Neural crest cell (in vitro differentiated cells): ENCODE measurements around the gene RFTN1. TPM values are rescaled to one million over a fixed set of nuclear protein-coding genes. Genes with fewer than 3 reads are reported as not detected.

Experiments
- DNase-seq: peaks from one replicate; pipeline ENCODE4 v3.0.0; 2021; ENCODE audit warnings: low read depth, mixed read lengths, low spot score
- H3K27ac Mint-ChIP-seq: one replicate; pipeline ENCODE4 v1.8.0; 2021; ENCODE audit warnings: mild to moderate bottlenecking, mixed read lengths; ENCODE audit not compliant: unreplicated experiment
- H3K27me3 Mint-ChIP-seq: 2 replicates; pipeline ENCODE4 v1.8.0; 2021; ENCODE audit warnings: low read depth, mild to moderate bottlenecking, mixed read lengths
- H3K36me3 Mint-ChIP-seq: 2 replicates; pipeline ENCODE4 v1.8.0; 2021; ENCODE audit warnings: low read depth, mild to moderate bottlenecking, mixed read lengths
- H3K4me1 Mint-ChIP-seq: 2 replicates; pipeline ENCODE4 v1.8.0; 2021; ENCODE audit warnings: mixed read lengths
- H3K4me3 Mint-ChIP-seq: one replicate; pipeline ENCODE4 v1.8.0; 2021; ENCODE audit warnings: mild to moderate bottlenecking, mixed read lengths
- H3K9me3 Mint-ChIP-seq: 2 replicates; pipeline ENCODE4 v1.8.0; 2021; ENCODE audit warnings: mixed read lengths
- CTCF ChIP-seq: fragments of 200-600 bp; sonication (generic); conservative IDR thresholded peaks from 2 replicates; pipeline ENCODE4 v1.5.0; 2021; ENCODE audit warnings: antibody characterized with exemption, mild to moderate bottlenecking
- total RNA-seq: library from RNA; stranded (reverse); gene quantifications from 2 replicates; pipeline ENCODE4 v1.2.1, GENCODE V29; 2021

RFTN1 gene
- total RNA-seq, 1 donor from 2014 or later: 2.0 TPM

GRCh38 chr3:16508243-16508578, 5.3 kb downstream of the RFTN1 start:
- Mint-ChIP-seq H3K4me3 (no peak overlapping the region), H3K4me1 (peaks cover 15% of the 10 kb centered on the region), H3K36me3 (no peaks in the 10 kb centered on the region), H3K27ac (no peak overlapping the region), H3K9me3 (no peaks in the 10 kb centered on the region), H3K27me3 (peaks cover 32% of the 10 kb centered on the region)
- no peak for TF ChIP-seq CTCF
- no peak for DNase-seq

GRCh38 chr3:16507578-16508242, 5.8 kb downstream of the RFTN1 start:
- Mint-ChIP-seq H3K9me3 (no peaks in the 10 kb centered on the region), H3K4me1 (peaks cover 11% of the 10 kb centered on the region), H3K4me3 (no peak overlapping the region), H3K36me3 (no peaks in the 10 kb centered on the region), H3K27me3 (peaks cover 27% of the 10 kb centered on the region), H3K27ac (no peak overlapping the region)
- no peak for DNase-seq
- TF ChIP-seq CTCF: no peak

- Mint-ChIP-seq H3K9me3 (no peaks in the 10 kb centered on the region), H3K4me3 (no peak overlapping the region), H3K36me3 (no peaks in the 10 kb centered on the region), H3K4me1 (peaks cover 8% of the 10 kb centered on the region), H3K27me3 (peaks cover 20% of the 10 kb centered on the region), H3K27ac (no peak overlapping the region)
- TF ChIP-seq CTCF: no peak
- no peak for DNase-seq
These were observed 6.5 kb downstream of the RFTN1 start for GRCh38 chr3:16506884-16507577.

GRCh38 chr3:16506451-16506850, 7.0 kb downstream of the RFTN1 start:
- peaks cover 14% of the 10 kb centered on the region for H3K27me3 Mint-ChIP-seq
- no peaks in the 10 kb centered on the region for H3K36me3 Mint-ChIP-seq
- no peak for TF ChIP-seq CTCF
- H3K4me3 Mint-ChIP-seq: no peak overlapping the region
- no peaks in the 10 kb centered on the region for H3K9me3 Mint-ChIP-seq
- H3K4me1 Mint-ChIP-seq: peaks cover 7% of the 10 kb centered on the region
- no peak for DNase-seq
- no peak overlapping the region for H3K27ac Mint-ChIP-seq

GRCh38 chr3:16504692-16505091, 8.8 kb downstream of the RFTN1 start:
- Mint-ChIP-seq H3K27me3 (peaks cover under 1% of the 10 kb centered on the region), H3K4me3 (no peak overlapping the region), H3K9me3 (no peaks in the 10 kb centered on the region), H3K27ac (no peak overlapping the region), H3K36me3 (no peaks in the 10 kb centered on the region), H3K4me1 (peaks cover 7% of the 10 kb centered on the region)
- DNase-seq: no peak
- no peak for TF ChIP-seq CTCF
